Head of caudate nucleus (tissue), 42 donors: ENCODE results near the gene USP22.
"Not testable (repeated sequence)": the region's sequence is repeated elsewhere in the genome, so short reads cannot be mapped to it uniquely, and the experiment has no call there.

ENCODE experiments used
- DNase-seq, 42 donors: peaks; one replicate each; pipeline versions ENCODE4 v3.0.0 to v3.0.0-alpha.2; 2020 to 2021; ENCODE audit warnings: mixed read lengths in 7 of 42
- intact Hi-C: fragments of 100-400 bp; cut with DNase I; formaldehyde crosslinking; loops from one replicate; pipeline ENCODE4 v1.15.0; 2022

The USP22 gene

GRCh38 chr17:20982589-20983358 is 60.0 kb downstream of the USP22 start:
- intact Hi-C loops: no loop called here
- DNase-seq: no peak

GRCh38 chr17:20981046-20981920 is 61.5 kb downstream of the USP22 start:
- no peak for DNase-seq
- intact Hi-C loops: no loop called here

- no peak for DNase-seq
- intact Hi-C loops: no loop called here
Measured at GRCh38 chr17:20979792-20980083, 63.1 kb downstream of the USP22 start.

- intact Hi-C loops, DNase-seq: not testable (repeated sequence)
Measured at GRCh38 chr17:20979007-20979791, 63.6 kb downstream of the USP22 start.

GRCh38 chr17:20977609-20978253 is 65.1 kb downstream of the USP22 start:
- intact Hi-C loops, DNase-seq: not testable (repeated sequence)

GRCh38 chr17:20975566-20975965 is 67.2 kb downstream of the USP22 start:
- DNase-seq: no peak
- intact Hi-C loops: no loop called here

GRCh38 chr17:20970329-20970728 is 72.5 kb downstream of the USP22 start:
- intact Hi-C loops: no loop called here
- DNase-seq: no peak

- DNase-seq: no peak
Measured at GRCh38 chr17:20968913-20969616, 73.7 kb downstream of the USP22 start.

GRCh38 chr17:20967776-20968175 is 75.0 kb downstream of the USP22 start:
- no peak for DNase-seq
- intact Hi-C loops: no loop called here

More at GRCh38 chr17:20968913-20969616, 73.7 kb downstream of the USP22 start:
- intact Hi-C loops: no loop called here

- no peak for DNase-seq
- intact Hi-C loops: no loop called here
Measured at GRCh38 chr17:20966870-20967269, 75.9 kb downstream of the USP22 start.

- intact Hi-C loops: no loop called here
- no peak for DNase-seq
Measured at GRCh38 chr17:20965492-20965891, 77.3 kb downstream of the USP22 start.

GRCh38 chr17:20961586-20961985 is 81.2 kb downstream of the USP22 start:
- no peak for DNase-seq

GRCh38 chr17:20960871-20961270 is 81.9 kb downstream of the USP22 start:
- intact Hi-C loops: no loop called here
- no peak for DNase-seq

More at GRCh38 chr17:20961586-20961985, 81.2 kb downstream of the USP22 start:
- intact Hi-C loops: no loop called here

GRCh38 chr17:20955427-20956323 is 87.1 kb downstream of the USP22 start:
- intact Hi-C loops: no loop called here
- no peak for DNase-seq

GRCh38 chr17:20954794-20955193 is 88.0 kb downstream of the USP22 start:
- intact Hi-C loops: no loop called here
- DNase-seq: no peak

GRCh38 chr17:20952183-20952582 is 90.6 kb downstream of the USP22 start:
- DNase-seq: no peak
- intact Hi-C loops: no loop called here
